Measurements from ENCODE around the gene CYP4F2. TPM values are rescaled to one million over a fixed set of nuclear protein-coding genes. Genes with fewer than 3 reads are reported as not detected.
"Not testable (repeated sequence)": the region's sequence is repeated elsewhere in the genome, so short reads cannot be mapped to it uniquely, and the experiment has no call there.

The CYP4F2 gene
- total RNA-seq, 4 donors from 2014 or later: 19.8 to 915 (median 698) TPM

DNA sequence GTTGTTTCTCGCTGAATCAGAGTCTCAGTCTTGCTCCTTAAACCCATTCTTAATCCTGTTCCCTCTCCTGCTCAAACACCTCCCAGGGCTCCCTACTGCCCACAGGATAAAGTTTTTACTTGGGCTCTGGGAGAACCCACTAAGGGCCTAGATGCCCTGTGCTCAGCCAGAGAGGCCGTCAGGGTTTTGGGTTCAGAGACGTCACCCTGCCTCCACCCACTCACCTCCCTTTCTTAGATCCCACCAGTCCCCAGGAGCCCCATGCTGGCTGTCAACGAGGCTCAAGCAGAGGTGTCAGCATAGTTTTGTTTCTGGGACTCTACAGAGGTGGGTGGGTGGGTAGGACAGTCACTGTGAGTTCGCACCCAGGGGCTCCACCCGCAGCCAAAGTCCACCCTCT is 15.5 kb upstream of the CYP4F2 start:
- H3K4me3 ChIP-seq: no peak overlapping the region
- peaks cover 0 to 13% (median 0%) of the 10 kb centered on the region in 3 donors for H3K36me3 ChIP-seq
- H3K4me1 ChIP-seq: no peaks in the 10 kb centered on the region
- no peaks in the 10 kb centered on the region for H3K27me3 ChIP-seq
- TF ChIP-seq CTCF (IDR thresholded peaks at IDR 0.05): no peak
- TF ChIP-seq POLR2A (IDR thresholded peaks at IDR 0.05): no peak
- no peak overlapping the region for H3K27ac ChIP-seq
- H3K9me3 ChIP-seq: peaks cover 0 to 7% (median 1%) of the 10 kb centered on the region in 4 donors
- DNase-seq: no peak

DNA sequence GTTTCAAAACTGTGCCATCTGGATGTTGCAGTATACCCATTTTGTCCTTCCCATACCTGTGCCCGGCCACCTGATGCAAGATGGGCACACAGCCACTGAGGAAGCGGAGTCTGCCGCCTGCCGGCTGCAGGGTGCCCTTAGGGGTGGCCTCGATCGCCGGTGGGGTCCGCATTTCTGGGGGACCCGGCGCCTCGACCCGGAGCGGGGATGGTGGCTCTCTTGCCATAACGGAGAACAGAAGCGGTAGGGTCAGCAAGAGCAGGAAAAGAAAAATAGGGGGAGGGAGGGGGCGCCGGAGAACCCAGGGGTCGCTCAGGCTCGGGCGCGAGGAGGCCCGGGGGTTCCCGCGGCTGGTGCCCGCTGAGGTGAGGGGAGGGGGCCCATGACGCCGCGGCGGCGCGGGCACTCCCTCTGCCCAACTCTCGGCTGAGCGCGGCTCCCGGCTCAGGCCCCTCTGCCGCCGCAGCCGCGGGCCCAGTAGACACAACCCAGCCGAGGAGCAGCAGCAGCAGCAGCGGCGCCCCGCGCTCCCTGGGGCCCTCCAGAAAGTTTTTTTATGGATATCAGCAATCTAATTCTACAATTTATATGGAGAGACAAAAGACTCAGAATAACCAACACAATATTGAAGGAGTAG is 13.8 kb upstream of the CYP4F2 start:
- Histone ChIP-seq H3K36me3 (peaks cover 0 to 9% (median 0%) of the 10 kb centered on the region in 3 donors), H3K4me1 (no peaks in the 10 kb centered on the region), H3K27ac (no peak overlapping the region), H3K9me3 (peaks cover 0 to 7% (median 1%) of the 10 kb centered on the region in 4 donors), H3K4me3 (no peak overlapping the region), H3K27me3 (no peaks in the 10 kb centered on the region)
- TF ChIP-seq POLR2A (IDR thresholded peaks at IDR 0.05): no peak
- DNase-seq: peak in 1 of 3 donors; percentile 45

GRCh38 chr19:15905026-15905425 is 7.2 kb upstream of the CYP4F2 start:
- Histone ChIP-seq H3K4me1 (no peaks in the 10 kb centered on the region), H3K27ac (no peak overlapping the region), H3K27me3 (no peaks in the 10 kb centered on the region), H3K36me3 (no peaks in the 10 kb centered on the region), H3K4me3 (no peak overlapping the region), H3K9me3 (no peaks in the 10 kb centered on the region)
- TF ChIP-seq CTCF (IDR thresholded peaks at IDR 0.05): no peak
- DNase-seq: no peak

- not testable (repeated sequence) for H3K4me1 ChIP-seq, H3K9me3 ChIP-seq, H3K36me3 ChIP-seq, H3K27ac ChIP-seq, H3K27me3 ChIP-seq, H3K4me3 ChIP-seq, DNase-seq
These were observed 5.0 kb upstream of the CYP4F2 start for GRCh38 chr19:15902898-15903297.

DNA sequence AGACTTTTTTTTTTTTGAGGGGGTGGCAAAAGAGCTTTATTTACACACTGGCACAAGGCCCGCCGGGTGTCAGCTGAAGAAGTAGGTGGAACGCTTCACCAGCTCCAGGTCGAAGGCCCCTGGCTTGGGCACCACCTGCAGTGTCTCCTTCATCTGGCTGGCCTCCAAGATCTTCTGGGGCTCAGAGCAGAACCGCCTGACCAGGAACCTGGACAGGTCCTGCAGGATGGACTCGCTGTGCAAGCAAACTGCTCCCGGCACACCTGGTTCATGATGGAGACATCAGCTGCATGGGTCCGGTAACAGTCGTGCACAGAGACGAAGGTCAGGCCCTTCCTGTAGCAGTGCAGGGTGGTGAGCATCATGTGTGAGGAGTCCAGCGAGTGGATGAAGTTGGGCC is 4.4 kb upstream of the CYP4F2 start:
- no peak for DNase-seq
- H3K27me3 ChIP-seq: no peaks in the 10 kb centered on the region
- no peak overlapping the region for H3K27ac ChIP-seq
- H3K9me3 ChIP-seq: no peaks in the 10 kb centered on the region
- no peak overlapping the region for H3K4me3 ChIP-seq
- no peaks in the 10 kb centered on the region for H3K4me1 ChIP-seq
- TF ChIP-seq POLR2A (IDR thresholded peaks at IDR 0.05) (no peak), CTCF (IDR thresholded peaks at IDR 0.05) (no peak)
- no peaks in the 10 kb centered on the region for H3K36me3 ChIP-seq

DNA sequence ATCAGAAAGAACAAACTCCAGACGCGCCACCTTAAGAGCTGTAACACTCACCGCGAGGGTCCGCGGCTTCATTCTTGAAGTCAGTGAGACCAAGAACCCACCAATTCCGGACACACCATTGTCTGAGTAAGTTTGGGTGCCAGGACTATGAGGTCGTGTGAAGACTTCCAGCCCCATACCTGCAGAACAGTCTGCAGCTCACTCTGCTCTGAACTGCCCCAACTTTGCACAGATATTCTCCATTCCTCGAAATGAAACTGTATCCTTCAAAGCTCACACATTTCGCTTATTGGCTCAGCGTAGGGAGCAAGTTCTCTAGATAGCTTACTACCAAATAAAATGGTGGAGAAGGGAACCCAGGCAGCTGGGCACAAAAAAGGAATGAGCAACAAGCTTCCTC is 2.6 kb upstream of the CYP4F2 start:
- Histone ChIP-seq H3K36me3 (no peaks in the 10 kb centered on the region), H3K9me3 (no peaks in the 10 kb centered on the region), H3K4me3 (no peak overlapping the region), H3K27me3 (no peaks in the 10 kb centered on the region), H3K27ac (no peak overlapping the region), H3K4me1 (no peaks in the 10 kb centered on the region)
- no peak for DNase-seq
- no peak for TF ChIP-seq CTCF (IDR thresholded peaks at IDR 0.05)
- no peak for TF ChIP-seq POLR2A (IDR thresholded peaks at IDR 0.05)

DNA sequence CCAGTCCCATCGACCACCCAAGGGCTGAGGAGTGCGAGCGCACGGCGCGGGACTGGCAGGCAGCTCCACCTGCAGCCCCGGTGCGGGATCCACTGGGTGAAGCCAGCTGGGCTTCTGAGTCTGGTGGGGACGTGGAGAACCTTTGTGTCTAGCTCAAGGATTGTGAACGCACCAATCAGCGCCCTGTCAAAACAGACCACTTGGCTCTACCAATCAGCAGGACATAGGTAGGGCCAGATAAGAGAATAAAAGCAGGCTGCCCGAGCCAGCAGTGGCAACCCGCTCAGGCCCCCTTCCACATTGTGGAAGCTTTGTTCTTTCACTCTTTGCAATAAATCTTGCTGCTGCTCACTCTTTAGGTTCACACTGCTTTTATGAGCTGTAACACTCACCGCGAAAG is 2.2 kb upstream of the CYP4F2 start:
- peak overlapping the region in 1 of 4 donors; percentile 19 for H3K4me3 ChIP-seq
- H3K36me3 ChIP-seq, H3K9me3 ChIP-seq, H3K27ac ChIP-seq, H3K27me3 ChIP-seq, H3K4me1 ChIP-seq, DNase-seq: not testable (repeated sequence)

DNA sequence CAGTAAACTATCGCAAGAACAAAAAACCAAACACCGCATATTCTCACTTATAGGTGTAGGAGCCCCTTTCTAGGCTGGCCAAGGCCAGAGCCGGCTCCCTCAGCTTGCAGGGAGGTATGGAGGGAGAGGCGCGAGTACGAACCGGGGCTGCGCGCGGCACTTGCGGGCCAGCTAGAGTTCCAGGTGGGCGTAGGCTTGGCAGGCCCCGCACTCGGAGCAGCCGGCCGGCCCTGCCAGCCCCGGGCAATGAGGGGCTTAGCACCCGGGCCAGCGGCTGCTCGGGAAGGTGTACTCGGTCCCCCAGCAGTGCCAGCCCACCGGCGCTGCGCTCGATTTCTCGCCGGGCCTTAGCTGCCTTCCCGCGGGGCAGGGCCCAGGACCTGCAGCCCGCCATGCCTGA is 1.7 kb upstream of the CYP4F2 start:
- H3K27me3 ChIP-seq, DNase-seq, H3K4me1 ChIP-seq, H3K36me3 ChIP-seq, H3K27ac ChIP-seq, H3K9me3 ChIP-seq: not testable (repeated sequence)
- H3K4me3 ChIP-seq: peak overlapping the region in 1 of 4 donors; percentile 19

Data from Peyer's patch (tissue), 4 donors.